K562 (cell line): ENCODE results near the gene TCOF1. TPM values are rescaled to one million over a fixed set of nuclear protein-coding genes. Genes with fewer than 3 reads are reported as not detected.

Experiments
- DPF2 ChIP-seq: fragments of 450-650 bp; IDR thresholded peaks from 2 replicates; pipeline ENCODE4 v1.6.1; 2016
- KDM1A ChIP-seq, 2 experiments: fragments of 450-650 bp; IDR thresholded peaks; 2 replicates each; pipeline ENCODE4 v1.6.1; 2016; ENCODE audit warnings: mild to moderate bottlenecking in 2 of 2
- NBN ChIP-seq: fragments of 450-650 bp; IDR thresholded peaks from 2 replicates; pipeline ENCODE4 v1.6.1; 2016; ENCODE audit warnings: low read depth, mild to moderate bottlenecking
- PHTF2 ChIP-seq: fragments of 250-450 bp; sonication (Bioruptor Pico); IDR thresholded peaks from 2 replicates; pipeline ENCODE4 v1.5.0; 2021; ENCODE audit warnings: mild to moderate bottlenecking
- RAD51 ChIP-seq: fragments of 450-650 bp; IDR thresholded peaks from 2 replicates; pipeline ENCODE4 v1.7.1; 2016; ENCODE audit warnings: low read depth, mild to moderate bottlenecking, borderline replicate concordance
- TAF1 ChIP-seq: IDR thresholded peaks from 2 replicates; pipeline ENCODE4 v1.6.1; 2011; ENCODE audit warnings: mild to moderate bottlenecking, low read length, moderate library complexity; ENCODE audit not compliant: insufficient read depth, control insufficient read depth, severe bottlenecking; ENCODE audit errors: extremely low read depth
- TCF3 ChIP-seq: sonication (generic); formaldehyde crosslinking; IDR thresholded peaks from 2 replicates; pipeline ENCODE4 v1.4.0; 2020; ENCODE audit warnings: mild to moderate bottlenecking, missing genetic modification reagents
- ZNF140 ChIP-seq: fragments of 250-450 bp; sonication (Bioruptor Pico); IDR thresholded peaks from 2 replicates; pipeline ENCODE4 v1.8.0; 2021; ENCODE audit warnings: moderate library complexity, mild to moderate bottlenecking, inconsistent platforms
- polyA plus RNA-seq, 8 experiments: library from polyadenylated mRNA; depleted of rRNA in 4 of 8; stranded (reverse) in 5 of 8; unstranded in 3 of 8; fragments of >200 nt; fragmentation: Nextera tagmentation in 2 of 8; fragmentation: Illumina TruSeq in 1 of 8; extraction: Ambion mirVana in 2 of 8; extraction: Trizol in 1 of 8; gene quantifications; 2 replicates each; pipeline versions ENCODE4 v1.2.1 to v1.2.3, GENCODE V29; 2011 to 2014; ENCODE audit warnings: inconsistent platforms in 1 of 8, missing spikeins in 1 of 8
- total RNA-seq, 7 experiments: library from RNA; depleted of rRNA in 6 of 7; stranded (reverse); fragments of >200 nt in 6 of 7; fragmentation: Illumina TruSeq in 2 of 7; extraction: Trizol in 2 of 7; gene quantifications; 2 replicates each; pipeline versions ENCODE4 v1.2.1 to v1.2.3, GENCODE V29; 2011 to 2021; ENCODE audit warnings: low replicate concordance in 1 of 7
- TF ChIP-seq, protein P1 (sequence below): fragments of 250-450 bp; sonication (Bioruptor Pico); IDR thresholded peaks from 2 replicates; pipeline ENCODE4 v1.4.0; 2020
- TF ChIP-seq, protein P2 (sequence below), 2 experiments: IDR thresholded peaks in 1 of 2; conservative IDR thresholded peaks in 1 of 2; 2 replicates each; pipeline ENCODE4 v1.6.1; 2016; ENCODE audit warnings: low read depth in 2 of 2, mild to moderate bottlenecking in 1 of 2, missing compliant biosample characterization in 1 of 2, missing genetic modification characterization in 1 of 2, moderate library complexity in 1 of 2
- TF ChIP-seq, protein P3 (sequence below): fragments of 450-650 bp; IDR thresholded peaks from 2 replicates; pipeline ENCODE4 v1.6.1; 2016; ENCODE audit warnings: low read depth, mild to moderate bottlenecking, moderate library complexity
- TF ChIP-seq, protein P4 (sequence below), 2 experiments: fragments of 450-650 bp in 1 of 2; sonication (generic) in 1 of 2; formaldehyde crosslinking in 1 of 2; IDR thresholded peaks; 2 replicates each; pipeline versions ENCODE4 v1.7.1 to v1.9.0; 2016 to 2022; ENCODE audit warnings: inconsistent platforms in 1 of 2, mild to moderate bottlenecking in 1 of 2, missing genetic modification reagents in 1 of 2

The TCOF1 gene
- total and polyA plus RNA-seq, 9 of the 15 experiments (the other 6 are each of a cell fraction or from before 2014, with no cell fraction given): 9.8 to 134 (median 61.7) TPM

DNA sequence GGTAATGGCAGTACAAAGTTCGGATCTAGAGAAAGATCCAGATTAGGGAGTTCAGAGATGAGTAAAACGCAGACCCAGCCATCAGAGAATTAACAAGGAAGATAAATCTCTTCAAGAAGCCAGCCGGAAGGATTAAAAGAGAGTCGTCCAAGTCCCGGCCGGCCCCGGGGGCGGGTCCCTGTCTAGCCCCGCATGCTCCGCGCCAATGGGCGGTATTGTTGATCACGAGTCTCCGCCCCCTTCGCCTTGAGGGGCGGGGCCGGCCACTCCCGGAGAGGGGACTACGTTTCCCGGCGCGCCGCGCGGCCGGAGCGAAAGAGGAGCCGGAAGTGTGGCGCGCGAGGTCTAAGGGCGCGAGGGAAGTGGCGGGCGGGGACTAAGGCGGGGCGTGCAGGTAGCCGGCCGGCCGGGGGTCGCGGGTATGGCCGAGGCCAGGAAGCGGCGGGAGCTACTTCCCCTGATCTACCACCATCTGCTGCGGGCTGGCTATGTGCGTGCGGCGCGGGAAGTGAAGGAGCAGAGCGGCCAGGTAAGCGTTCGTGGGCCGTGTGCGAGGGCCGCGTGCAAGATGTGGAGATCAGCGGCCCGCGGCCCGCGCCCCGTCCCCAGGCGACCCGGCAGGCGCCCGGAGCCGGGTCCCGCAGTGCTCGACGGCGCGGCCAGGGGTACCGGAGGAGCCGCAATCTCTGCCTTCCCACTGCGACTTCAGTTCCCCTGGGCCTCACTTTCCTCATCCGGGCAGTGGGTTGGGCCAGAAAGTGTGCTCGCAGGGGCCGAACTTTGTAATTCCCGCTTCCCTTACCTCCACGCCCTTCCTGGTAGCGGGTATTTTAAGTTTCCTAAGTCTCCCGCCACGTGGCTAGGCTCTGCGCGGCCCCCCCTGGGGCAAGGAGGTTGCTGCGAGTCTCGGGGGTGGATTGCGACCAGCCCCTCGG lies at the start of gene TCOF1 (continued):
- TF ChIP-seq, protein P1, sequence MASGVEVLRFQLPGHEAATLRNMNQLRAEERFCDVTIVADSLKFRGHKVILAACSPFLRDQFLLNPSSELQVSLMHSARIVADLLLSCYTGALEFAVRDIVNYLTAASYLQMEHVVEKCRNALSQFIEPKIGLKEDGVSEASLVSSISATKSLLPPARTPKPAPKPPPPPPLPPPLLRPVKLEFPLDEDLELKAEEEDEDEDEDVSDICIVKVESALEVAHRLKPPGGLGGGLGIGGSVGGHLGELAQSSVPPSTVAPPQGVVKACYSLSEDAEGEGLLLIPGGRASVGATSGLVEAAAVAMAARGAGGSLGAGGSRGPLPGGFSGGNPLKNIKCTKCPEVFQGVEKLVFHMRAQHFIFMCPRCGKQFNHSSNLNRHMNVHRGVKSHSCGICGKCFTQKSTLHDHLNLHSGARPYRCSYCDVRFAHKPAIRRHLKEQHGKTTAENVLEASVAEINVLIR (CRISPR knock-in tag): no peak
- TF ChIP-seq, protein P2, sequence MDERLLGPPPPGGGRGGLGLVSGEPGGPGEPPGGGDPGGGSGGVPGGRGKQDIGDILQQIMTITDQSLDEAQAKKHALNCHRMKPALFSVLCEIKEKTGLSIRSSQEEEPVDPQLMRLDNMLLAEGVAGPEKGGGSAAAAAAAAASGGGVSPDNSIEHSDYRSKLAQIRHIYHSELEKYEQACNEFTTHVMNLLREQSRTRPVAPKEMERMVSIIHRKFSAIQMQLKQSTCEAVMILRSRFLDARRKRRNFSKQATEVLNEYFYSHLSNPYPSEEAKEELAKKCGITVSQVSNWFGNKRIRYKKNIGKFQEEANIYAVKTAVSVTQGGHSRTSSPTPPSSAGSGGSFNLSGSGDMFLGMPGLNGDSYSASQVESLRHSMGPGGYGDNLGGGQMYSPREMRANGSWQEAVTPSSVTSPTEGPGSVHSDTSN (CRISPR knock-in tag; IDR thresholded peaks at IDR 0.05; ENCODE audit: low read depth): no peak
- TF ChIP-seq, protein P2 (tag; conservative IDR thresholded peaks at IDR 0.05; ENCODE audit: low read depth): no peak
- TF ChIP-seq, protein P3, sequence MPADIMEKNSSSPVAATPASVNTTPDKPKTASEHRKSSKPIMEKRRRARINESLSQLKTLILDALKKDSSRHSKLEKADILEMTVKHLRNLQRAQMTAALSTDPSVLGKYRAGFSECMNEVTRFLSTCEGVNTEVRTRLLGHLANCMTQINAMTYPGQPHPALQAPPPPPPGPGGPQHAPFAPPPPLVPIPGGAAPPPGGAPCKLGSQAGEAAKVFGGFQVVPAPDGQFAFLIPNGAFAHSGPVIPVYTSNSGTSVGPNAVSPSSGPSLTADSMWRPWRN: no peak
- TF ChIP-seq ZNF140 (CRISPR knock-in tag): no peak
- TF ChIP-seq NBN: no peak
- peak in 1 of 2 experiments; percentile 17; a peak in 1 of 4 replicates for TF ChIP-seq KDM1A (IDR thresholded peaks at IDR 0.05)
- no peak for TF ChIP-seq PHTF2 (CRISPR knock-in tag)
- TF ChIP-seq, protein P4, sequence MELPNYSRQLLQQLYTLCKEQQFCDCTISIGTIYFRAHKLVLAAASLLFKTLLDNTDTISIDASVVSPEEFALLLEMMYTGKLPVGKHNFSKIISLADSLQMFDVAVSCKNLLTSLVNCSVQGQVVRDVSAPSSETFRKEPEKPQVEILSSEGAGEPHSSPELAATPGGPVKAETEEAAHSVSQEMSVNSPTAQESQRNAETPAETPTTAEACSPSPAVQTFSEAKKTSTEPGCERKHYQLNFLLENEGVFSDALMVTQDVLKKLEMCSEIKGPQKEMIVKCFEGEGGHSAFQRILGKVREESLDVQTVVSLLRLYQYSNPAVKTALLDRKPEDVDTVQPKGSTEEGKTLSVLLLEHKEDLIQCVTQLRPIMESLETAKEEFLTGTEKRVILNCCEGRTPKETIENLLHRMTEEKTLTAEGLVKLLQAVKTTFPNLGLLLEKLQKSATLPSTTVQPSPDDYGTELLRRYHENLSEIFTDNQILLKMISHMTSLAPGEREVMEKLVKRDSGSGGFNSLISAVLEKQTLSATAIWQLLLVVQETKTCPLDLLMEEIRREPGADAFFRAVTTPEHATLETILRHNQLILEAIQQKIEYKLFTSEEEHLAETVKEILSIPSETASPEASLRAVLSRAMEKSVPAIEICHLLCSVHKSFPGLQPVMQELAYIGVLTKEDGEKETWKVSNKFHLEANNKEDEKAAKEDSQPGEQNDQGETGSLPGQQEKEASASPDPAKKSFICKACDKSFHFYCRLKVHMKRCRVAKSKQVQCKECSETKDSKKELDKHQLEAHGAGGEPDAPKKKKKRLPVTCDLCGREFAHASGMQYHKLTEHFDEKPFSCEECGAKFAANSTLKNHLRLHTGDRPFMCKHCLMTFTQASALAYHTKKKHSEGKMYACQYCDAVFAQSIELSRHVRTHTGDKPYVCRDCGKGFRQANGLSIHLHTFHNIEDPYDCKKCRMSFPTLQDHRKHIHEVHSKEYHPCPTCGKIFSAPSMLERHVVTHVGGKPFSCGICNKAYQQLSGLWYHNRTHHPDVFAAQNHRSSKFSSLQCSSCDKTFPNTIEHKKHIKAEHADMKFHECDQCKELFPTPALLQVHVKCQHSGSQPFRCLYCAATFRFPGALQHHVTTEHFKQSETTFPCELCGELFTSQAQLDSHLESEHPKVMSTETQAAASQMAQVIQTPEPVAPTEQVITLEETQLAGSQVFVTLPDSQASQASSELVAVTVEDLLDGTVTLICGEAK (IDR thresholded peaks at IDR 0.05): peak; percentile 93
- TF ChIP-seq, protein P4 (CRISPR knock-in tag; IDR thresholded peaks at IDR 0.05): no peak
- TF ChIP-seq DPF2: no peak
- TF ChIP-seq TCF3 (CRISPR knock-in tag): no peak
- TF ChIP-seq RAD51: no peak
- TF ChIP-seq TAF1: peak; percentile 62
